Measurements from ENCODE around the gene TIMM22. TPM values are rescaled to one million over a fixed set of nuclear protein-coding genes. Genes with fewer than 3 reads are reported as not detected.

TIMM22 gene
- total and polyA plus RNA-seq, 3 donors from 2014 or later: 18.2 to 19.1 (median 18.3) TPM

DNA sequence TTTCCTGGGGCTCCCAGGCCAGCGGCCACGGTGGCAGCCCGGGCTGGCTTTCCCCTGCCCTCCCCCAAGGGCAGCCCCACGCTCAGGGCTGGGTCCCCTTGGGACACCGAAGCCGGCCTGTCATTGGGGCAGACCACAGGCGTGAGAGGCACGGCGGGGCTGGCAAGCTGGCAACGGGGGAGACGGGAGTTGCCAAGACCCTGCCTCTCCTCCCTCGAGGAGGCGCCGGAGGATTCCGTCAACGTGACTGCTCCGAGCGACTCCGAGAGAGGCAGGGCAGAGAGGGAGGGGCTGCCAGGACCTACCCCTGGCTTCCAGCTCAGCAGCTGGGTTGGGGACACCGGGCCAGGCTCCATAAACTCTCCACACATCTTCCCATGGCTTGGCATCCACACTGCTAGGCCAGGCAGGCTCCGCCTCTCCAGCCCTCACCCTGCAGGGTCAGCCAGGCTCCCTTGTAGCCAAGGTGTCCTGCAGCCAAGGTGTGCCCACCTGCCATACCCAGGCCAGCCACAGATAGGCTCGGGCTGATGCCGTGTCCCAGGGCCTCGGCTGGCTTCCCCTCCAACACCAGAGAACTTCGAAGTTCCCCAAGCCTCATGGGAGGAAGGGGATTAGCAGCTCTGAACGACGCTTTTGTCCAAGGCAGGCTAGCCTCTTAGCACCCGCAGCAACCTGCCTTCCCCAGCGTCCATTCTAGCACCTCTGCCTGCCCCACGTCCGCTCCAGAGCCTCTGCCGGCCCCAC lies 25.5 kb downstream of the TIMM22 start:
- Histone ChIP-seq H3K4me1 (no peaks in the 10 kb centered on the region), H3K27me3 (no peaks in the 10 kb centered on the region), H3K9me3 (no peaks in the 10 kb centered on the region), H3K4me3 (no peak overlapping the region), H3K27ac (no peak overlapping the region), H3K36me3 (ENCODE audit: low read depth, missing control alignments) (no peaks in the 10 kb centered on the region)
- 88 to 91% methylated on average over 17 to 32 of the region's 32 CpGs for WGBS, 2 donors
- intact Hi-C loops (cut with DNase I; ENCODE audit: low total_unique reads): no loop called here
- no peak for DNase-seq
- TF ChIP-seq, protein P1, sequence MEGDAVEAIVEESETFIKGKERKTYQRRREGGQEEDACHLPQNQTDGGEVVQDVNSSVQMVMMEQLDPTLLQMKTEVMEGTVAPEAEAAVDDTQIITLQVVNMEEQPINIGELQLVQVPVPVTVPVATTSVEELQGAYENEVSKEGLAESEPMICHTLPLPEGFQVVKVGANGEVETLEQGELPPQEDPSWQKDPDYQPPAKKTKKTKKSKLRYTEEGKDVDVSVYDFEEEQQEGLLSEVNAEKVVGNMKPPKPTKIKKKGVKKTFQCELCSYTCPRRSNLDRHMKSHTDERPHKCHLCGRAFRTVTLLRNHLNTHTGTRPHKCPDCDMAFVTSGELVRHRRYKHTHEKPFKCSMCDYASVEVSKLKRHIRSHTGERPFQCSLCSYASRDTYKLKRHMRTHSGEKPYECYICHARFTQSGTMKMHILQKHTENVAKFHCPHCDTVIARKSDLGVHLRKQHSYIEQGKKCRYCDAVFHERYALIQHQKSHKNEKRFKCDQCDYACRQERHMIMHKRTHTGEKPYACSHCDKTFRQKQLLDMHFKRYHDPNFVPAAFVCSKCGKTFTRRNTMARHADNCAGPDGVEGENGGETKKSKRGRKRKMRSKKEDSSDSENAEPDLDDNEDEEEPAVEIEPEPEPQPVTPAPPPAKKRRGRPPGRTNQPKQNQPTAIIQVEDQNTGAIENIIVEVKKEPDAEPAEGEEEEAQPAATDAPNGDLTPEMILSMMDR (IDR thresholded peaks at IDR 0.05): no peak
- no peak for TF ChIP-seq POLR2A (IDR thresholded peaks at IDR 0.05)

DNA sequence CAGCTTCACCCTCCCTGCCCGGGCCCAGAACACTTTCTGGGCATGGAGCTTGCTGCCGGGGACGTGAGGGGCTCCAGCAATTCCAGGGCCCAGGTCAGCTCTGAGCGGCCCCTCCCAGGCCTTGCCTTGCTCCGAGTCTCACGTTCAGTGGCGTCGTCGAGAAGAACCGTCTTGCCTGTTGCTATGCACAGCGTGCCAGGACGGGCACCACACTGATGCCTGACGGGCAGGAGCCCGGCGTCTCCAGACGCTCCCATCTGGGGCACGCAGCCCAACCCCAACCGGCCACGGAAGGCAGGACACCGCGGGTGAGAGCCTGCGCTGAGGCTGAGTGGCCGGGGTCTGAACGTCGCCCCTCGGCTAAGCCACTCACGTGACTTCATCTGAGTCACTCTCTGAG lies 27.1 kb downstream of the TIMM22 start:
- no peak overlapping the region for H3K4me3 ChIP-seq
- no peak overlapping the region for H3K27ac ChIP-seq
- H3K27me3 ChIP-seq: no peaks in the 10 kb centered on the region
- no peak for DNase-seq
- H3K36me3 ChIP-seq (ENCODE audit: low read depth, missing control alignments): no peaks in the 10 kb centered on the region
- intact Hi-C loops (cut with DNase I; ENCODE audit: low total_unique reads): no loop called here
- no peaks in the 10 kb centered on the region for H3K9me3 ChIP-seq
- TF ChIP-seq, protein P1 (IDR thresholded peaks at IDR 0.05): no peak
- TF ChIP-seq POLR2A (IDR thresholded peaks at IDR 0.05): no peak
- H3K4me1 ChIP-seq: no peaks in the 10 kb centered on the region
- 84 to 95% methylated on average over 14 to 27 of the region's 27 CpGs for WGBS, 2 donors

DNA sequence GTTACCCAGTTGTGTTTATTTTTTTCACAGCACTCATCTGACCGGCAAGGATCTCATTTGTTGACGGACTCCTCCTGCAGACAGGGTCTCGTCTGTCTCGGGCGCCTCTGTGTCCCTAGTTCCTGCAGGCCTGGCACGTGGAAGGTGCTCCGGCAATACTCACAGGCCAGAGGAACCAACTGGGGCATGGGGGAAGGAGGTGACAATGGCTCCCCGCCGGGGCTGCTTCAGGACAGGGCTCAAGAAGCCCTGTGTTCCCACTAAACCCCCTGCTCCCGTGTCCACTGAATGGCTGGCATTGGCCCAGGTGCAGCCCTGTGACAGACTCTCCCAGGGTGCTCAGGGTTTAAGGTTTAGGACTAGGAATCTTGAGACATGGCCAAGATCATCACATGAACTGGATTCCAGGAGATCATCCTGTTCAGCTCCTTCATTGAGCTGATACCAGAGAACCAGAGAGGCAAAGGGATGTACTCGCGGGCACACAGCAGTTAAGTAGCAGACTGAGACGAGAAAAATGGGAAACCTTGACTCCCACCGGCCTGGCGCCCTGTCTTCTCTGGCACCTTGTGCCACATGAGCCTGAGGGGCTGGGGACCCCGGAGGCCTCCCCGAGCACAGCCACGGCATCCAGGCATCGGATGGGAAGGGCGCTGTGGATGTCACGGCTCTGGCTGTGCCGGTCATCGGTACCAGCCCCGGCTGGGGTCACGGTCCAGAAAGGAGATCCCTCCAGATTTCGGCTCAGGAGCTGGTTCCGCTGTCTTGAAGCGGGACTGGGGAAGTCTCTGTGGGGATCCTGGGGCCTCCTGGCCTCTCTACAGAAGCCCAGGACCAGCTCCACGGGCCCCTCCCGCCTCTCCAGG lies 29.0 kb downstream of the TIMM22 start:
- no peak overlapping the region for H3K27ac ChIP-seq
- TF ChIP-seq, protein P1 (IDR thresholded peaks at IDR 0.05): no peak
- TF ChIP-seq POLR2A (IDR thresholded peaks at IDR 0.05): no peak
- no peak for DNase-seq
- intact Hi-C loops (cut with DNase I; ENCODE audit: low total_unique reads): no loop called here
- no peaks in the 10 kb centered on the region for H3K36me3 ChIP-seq (ENCODE audit: low read depth, missing control alignments)
- no peaks in the 10 kb centered on the region for H3K27me3 ChIP-seq
- no peak overlapping the region for H3K4me3 ChIP-seq
- H3K9me3 ChIP-seq: no peaks in the 10 kb centered on the region
- H3K4me1 ChIP-seq: peaks cover 7% of the 10 kb centered on the region
- 81 to 82% methylated on average over 18 to 24 of the region's 30 CpGs for WGBS, 2 donors

DNA sequence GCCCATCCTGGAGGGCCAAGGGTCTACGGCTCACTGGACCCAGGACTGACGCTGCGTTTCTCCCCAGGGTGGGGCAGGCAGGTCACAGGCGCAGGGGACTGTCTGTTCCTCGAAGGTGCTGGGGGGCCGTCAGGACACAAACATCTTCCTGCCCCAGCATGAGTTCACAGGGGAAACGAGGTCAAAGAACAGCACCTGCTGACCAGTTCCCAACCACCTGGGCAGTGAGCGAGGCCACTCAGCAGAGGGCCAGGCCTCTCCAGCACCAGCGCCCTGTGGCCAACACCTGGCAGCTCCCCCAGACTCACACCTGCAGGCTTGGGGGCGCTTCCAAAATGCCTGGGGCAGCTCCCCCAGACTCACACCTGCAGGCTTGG lies 29.7 kb downstream of the TIMM22 start:
- peaks cover 12% of the 10 kb centered on the region for H3K4me1 ChIP-seq
- intact Hi-C loops (cut with DNase I; ENCODE audit: low total_unique reads): no loop called here
- no peaks in the 10 kb centered on the region for H3K27me3 ChIP-seq
- no peak for DNase-seq
- H3K27ac ChIP-seq: no peak overlapping the region
- H3K9me3 ChIP-seq: no peaks in the 10 kb centered on the region
- TF ChIP-seq, protein P1 (IDR thresholded peaks at IDR 0.05): no peak
- TF ChIP-seq POLR2A (IDR thresholded peaks at IDR 0.05): no peak
- 90 to 93% methylated on average over 3 to 4 of the region's 10 CpGs for WGBS, 2 donors
- no peaks in the 10 kb centered on the region for H3K36me3 ChIP-seq (ENCODE audit: low read depth, missing control alignments)
- H3K4me3 ChIP-seq: no peak overlapping the region
